Measurements from ENCODE around the gene GTF2A2.

GTF2A2 gene

GRCh38 chr15:59694779-59695178, 37.5 kb upstream of the GTF2A2 start:
- no peak for DNase-seq (ENCODE audit: low read depth)
- no peak overlapping the region for H3K4me3 ChIP-seq (ENCODE audit: low read length)
- no peak for TF ChIP-seq CTCF (conservative IDR thresholded peaks at IDR 0.05; ENCODE audit: low read depth, low read length)

GRCh38 chr15:59691194-59691805, 34.0 kb upstream of the GTF2A2 start:
- no peak for DNase-seq (ENCODE audit: low read depth)
- H3K4me3 ChIP-seq (ENCODE audit: low read length): no peak overlapping the region
- peak; percentile 69 for TF ChIP-seq CTCF (conservative IDR thresholded peaks at IDR 0.05; ENCODE audit: low read depth, low read length)

- TF ChIP-seq CTCF (conservative IDR thresholded peaks at IDR 0.05; ENCODE audit: low read depth, low read length): no peak
- DNase-seq (ENCODE audit: low read depth): no peak
- peak overlapping the region; percentile 96 for H3K4me3 ChIP-seq (ENCODE audit: low read length)
Measured at GRCh38 chr15:59689626-59690236, 32.4 kb upstream of the GTF2A2 start.

GRCh38 chr15:59688782-59689625, 31.7 kb upstream of the GTF2A2 start, which contains the start of gene BNIP2:
Gene BNIP2, minus strand, starts transcription at chr15:59689320. Its CDS starts 6,863 bp downstream, at chr15:59682457.
- DNase-seq (ENCODE audit: low read depth): peak; percentile 96
- TF ChIP-seq CTCF (conservative IDR thresholded peaks at IDR 0.05; ENCODE audit: low read depth, low read length): no peak
- peak within 1 kb of the TSS; percentile 96 for H3K4me3 ChIP-seq (ENCODE audit: low read length)

GRCh38 chr15:59688423-59688781, 31.1 kb upstream of the GTF2A2 start:
- DNase-seq (ENCODE audit: low read depth): no peak
- TF ChIP-seq CTCF (conservative IDR thresholded peaks at IDR 0.05; ENCODE audit: low read depth, low read length): no peak

GRCh38 chr15:59687836-59688235, 30.5 kb upstream of the GTF2A2 start:
- H3K4me3 ChIP-seq (ENCODE audit: low read length): peak overlapping the region; percentile 96
- no peak for TF ChIP-seq CTCF (conservative IDR thresholded peaks at IDR 0.05; ENCODE audit: low read depth, low read length)
- no peak for DNase-seq (ENCODE audit: low read depth)

More at GRCh38 chr15:59688423-59688781, 31.1 kb upstream of the GTF2A2 start:
- H3K4me3 ChIP-seq (ENCODE audit: low read length): peak overlapping the region; percentile 96
